Measurements from ENCODE around the gene FBH1. TPM values are rescaled to one million over a fixed set of nuclear protein-coding genes. Genes with fewer than 3 reads are reported as not detected.
A peak's percentile ranks its signal among the peaks of the same experiment; 100 is the strongest.

The FBH1 gene
- total RNA-seq, 4 donors from 2014 or later = 62.6 to 96.9 (median 68.2) TPM

- in situ Hi-C loops (cut with MboI; ENCODE audit: low sequenced_read_pairs in 4 of 4) = no loop called here
- Histone ChIP-seq H3K36me3 (peaks cover 0 to 18% of the 10 kb centered on the region in 2 donors), H3K9me3 (no peaks in the 10 kb centered on the region), H3K4me3 (no peak overlapping the region), H3K27ac (peak overlapping the region in 1 of 4 donors; percentile 43), H3K4me1 (no peaks in the 10 kb centered on the region), H3K27me3 (no peaks in the 10 kb centered on the region)
- intact Hi-C loops (cut with DNase I; ENCODE audit: low total_unique reads) = no loop called here
- no peak for ATAC-seq
- no peak for TF ChIP-seq POLR2A (IDR thresholded peaks at IDR 0.05)
- no peak for DNase-seq
Observed at GRCh38 chr10:5951721-5952407, 61.8 kb downstream of the FBH1 start.

GRCh38 chr10:5952731-5953385, 62.8 kb downstream of the FBH1 start:
- TF ChIP-seq CTCF (IDR thresholded peaks at IDR 0.05 in 4 of 5, conservative IDR thresholded peaks at IDR 0.05 in 1 of 5) (no peak), POLR2A (IDR thresholded peaks at IDR 0.05) (no peak)
- intact Hi-C loops (cut with DNase I; ENCODE audit: low total_unique reads) = no loop called here
- H3K27me3 ChIP-seq = no peaks in the 10 kb centered on the region
- ATAC-seq (no peak), DNase-seq (no peak)
- H3K9me3 ChIP-seq = no peaks in the 10 kb centered on the region
- in situ Hi-C loops (cut with MboI; ENCODE audit: low sequenced_read_pairs in 4 of 4) = no loop called here
- H3K27ac ChIP-seq = no peak overlapping the region
- no peaks in the 10 kb centered on the region for H3K4me1 ChIP-seq
- H3K4me3 ChIP-seq = no peak overlapping the region
- peaks cover 0 to 20% of the 10 kb centered on the region in 2 donors for H3K36me3 ChIP-seq

- no peak for DNase-seq
Observed at GRCh38 chr10:5953676-5954075, 63.6 kb downstream of the FBH1 start.

GRCh38 chr10:5956146-5956936, 66.3 kb downstream of the FBH1 start:
- Histone ChIP-seq H3K4me3 (no peak overlapping the region), H3K9me3 (no peaks in the 10 kb centered on the region), H3K36me3 (peaks cover 0 to 40% of the 10 kb centered on the region in 2 donors), H3K27me3 (no peaks in the 10 kb centered on the region), H3K4me1 (peaks cover 0 to 4% of the 10 kb centered on the region in 2 donors), H3K27ac (no peak overlapping the region)
- intact Hi-C loops (cut with DNase I; ENCODE audit: low total_unique reads) = no loop called here
- DNase-seq = no peak
- in situ Hi-C loops (cut with MboI; ENCODE audit: low sequenced_read_pairs in 4 of 4) = no loop called here
- TF ChIP-seq CTCF (IDR thresholded peaks at IDR 0.05 in 4 of 5, conservative IDR thresholded peaks at IDR 0.05 in 1 of 5) (no peak), POLR2A (IDR thresholded peaks at IDR 0.05) (no peak)
- ATAC-seq = no peak

More at GRCh38 chr10:5953676-5954075, 63.6 kb downstream of the FBH1 start:
- in situ Hi-C loops (cut with MboI; ENCODE audit: low sequenced_read_pairs in 4 of 4) = no loop called here
- intact Hi-C loops (cut with DNase I; ENCODE audit: low total_unique reads) = no loop called here
- ATAC-seq = no peak
- Histone ChIP-seq H3K36me3 (peaks cover 0 to 24% of the 10 kb centered on the region in 2 donors), H3K27me3 (no peaks in the 10 kb centered on the region), H3K27ac (no peak overlapping the region), H3K4me1 (peaks cover 0 to 2% of the 10 kb centered on the region in 2 donors), H3K4me3 (no peak overlapping the region), H3K9me3 (no peaks in the 10 kb centered on the region)
- TF ChIP-seq POLR2A (IDR thresholded peaks at IDR 0.05) (no peak), CTCF (IDR thresholded peaks at IDR 0.05 in 4 of 5, conservative IDR thresholded peaks at IDR 0.05 in 1 of 5) (no peak)

GRCh38 chr10:5958077-5958476, 68.0 kb downstream of the FBH1 start:
- in situ Hi-C loops (cut with MboI; ENCODE audit: low sequenced_read_pairs in 4 of 4) (no loop called here), intact Hi-C loops (cut with DNase I; ENCODE audit: low total_unique reads) (no loop called here)
- ATAC-seq (no peak), DNase-seq (no peak)
- H3K27me3 ChIP-seq = no peaks in the 10 kb centered on the region
- peaks cover 0 to 4% of the 10 kb centered on the region in 2 donors for H3K4me1 ChIP-seq
- H3K36me3 ChIP-seq = peaks cover 0 to 42% of the 10 kb centered on the region in 2 donors
- no peaks in the 10 kb centered on the region for H3K9me3 ChIP-seq
- H3K27ac ChIP-seq = no peak overlapping the region
- TF ChIP-seq CTCF (IDR thresholded peaks at IDR 0.05 in 4 of 5, conservative IDR thresholded peaks at IDR 0.05 in 1 of 5) (no peak), POLR2A (IDR thresholded peaks at IDR 0.05) (no peak)
- no peak overlapping the region for H3K4me3 ChIP-seq

All from gastrocnemius medialis (tissue), 4 donors.